Activated CD8-positive, alpha-beta memory T cell treated with anti-CD3 and anti-CD28 coated beads for 36 hours (primary cell): ENCODE results near the gene TBATA. TPM values are rescaled to one million over a fixed set of nuclear protein-coding genes. Genes with fewer than 3 reads are reported as not detected.

ENCODE experiments used
- CTCF ChIA-PET: fragments of 350-600 bp; sonication (Branson Sonifier 250); formaldehyde crosslinking; loops from one replicate; lab custom pipeline; 2021; ENCODE audit warnings: antibody characterized with exemption; lab: Charles Lee
- POLR2A ChIA-PET: fragments of 350-600 bp; sonication (Branson Sonifier 250); formaldehyde crosslinking; loops from one replicate; lab custom pipeline; 2021; ENCODE audit warnings: antibody characterized with exemption; lab: Charles Lee
- total RNA-seq, 2 experiments: library from RNA; stranded (reverse); gene quantifications; one replicate each; pipeline ENCODE4 v1.2.3, GENCODE V29; 2021

The TBATA gene, protein sequence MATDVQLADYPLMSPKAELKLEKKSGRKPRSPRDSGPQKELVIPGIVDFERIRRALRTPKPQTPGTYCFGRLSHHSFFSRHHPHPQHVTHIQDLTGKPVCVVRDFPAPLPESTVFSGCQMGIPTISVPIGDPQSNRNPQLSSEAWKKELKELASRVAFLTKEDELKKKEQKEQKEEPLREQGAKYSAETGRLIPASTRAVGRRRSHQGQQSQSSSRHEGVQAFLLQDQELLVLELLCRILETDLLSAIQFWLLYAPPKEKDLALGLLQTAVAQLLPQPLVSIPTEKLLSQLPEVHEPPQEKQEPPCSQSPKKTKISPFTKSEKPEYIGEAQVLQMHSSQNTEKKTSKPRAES
- not detected for total RNA-seq

DNA sequence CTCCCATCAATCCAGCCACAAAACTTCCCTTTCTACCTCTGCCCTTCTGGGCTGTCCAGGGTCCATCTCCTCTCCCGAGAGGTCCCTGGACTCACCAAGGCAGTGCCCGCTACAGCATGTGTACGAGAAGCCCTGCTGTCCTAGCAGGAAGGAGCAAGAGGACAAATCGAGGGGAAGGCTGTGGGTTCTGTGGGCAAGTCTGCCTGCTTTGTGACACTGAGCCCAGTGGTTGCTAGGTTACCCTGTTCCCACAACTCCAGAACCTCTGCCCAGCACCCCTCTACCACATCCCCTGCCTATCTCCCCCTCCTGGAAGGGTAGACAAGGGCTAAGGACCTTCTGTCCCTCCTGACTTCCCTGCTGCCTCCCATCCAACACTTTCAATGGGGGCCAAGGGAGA lies at the start of gene TBATA:
TSS of gene TBATA (minus strand) at position 188 of the 400 bp plus-strand sequence. CDS start 1,998 bp downstream, outside the sequence.
- POLR2A ChIA-PET = no interaction called here

DNA sequence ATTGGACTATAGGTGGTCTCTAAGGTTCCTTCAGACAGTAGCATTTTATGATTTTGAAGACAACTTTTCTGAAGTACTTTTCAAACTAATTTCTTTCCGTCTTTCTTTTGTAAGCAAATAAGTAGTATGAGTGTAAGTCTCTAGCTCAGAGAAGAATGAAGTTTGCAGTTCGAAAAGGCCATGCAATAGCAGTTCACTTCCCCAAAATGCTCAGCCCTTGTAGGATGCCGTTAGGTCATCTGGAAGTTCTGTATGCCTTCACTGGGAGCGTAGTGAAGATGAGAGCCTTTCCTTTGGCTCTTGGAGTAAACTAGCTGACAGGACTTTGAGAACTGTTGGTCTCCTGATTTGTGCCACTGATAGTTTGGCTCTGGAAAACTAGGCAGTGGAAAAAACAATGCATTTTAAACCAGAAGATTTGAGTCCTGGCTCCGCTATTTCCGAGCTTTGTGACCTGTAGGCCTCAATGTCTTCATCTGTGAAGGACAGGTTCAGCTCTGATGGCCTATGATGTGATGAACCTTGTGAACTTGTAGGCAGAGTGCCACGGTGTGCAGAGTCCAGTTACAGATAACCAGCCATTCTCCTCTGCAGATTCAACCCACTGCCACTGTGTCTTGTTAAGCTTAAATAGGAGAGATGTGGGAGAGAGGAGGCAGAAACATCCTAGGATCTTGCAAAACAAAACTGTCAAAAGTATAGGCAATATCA lies 49.4 kb upstream of the TBATA start:
- CTCF ChIA-PET = interaction anchor here (1.5 kb wide), 1 partner anchor 14 kb away, joined by 3 read pairs; no protein-coding TSS in a partner anchor
- POLR2A ChIA-PET = interaction anchor here (1.0 kb wide), 1 partner anchor 13 kb away, joined by 3 read pairs; no protein-coding TSS in a partner anchor

More for the DNA sequence above, at the start of gene TBATA:
- CTCF ChIA-PET = no interaction called here

DNA sequence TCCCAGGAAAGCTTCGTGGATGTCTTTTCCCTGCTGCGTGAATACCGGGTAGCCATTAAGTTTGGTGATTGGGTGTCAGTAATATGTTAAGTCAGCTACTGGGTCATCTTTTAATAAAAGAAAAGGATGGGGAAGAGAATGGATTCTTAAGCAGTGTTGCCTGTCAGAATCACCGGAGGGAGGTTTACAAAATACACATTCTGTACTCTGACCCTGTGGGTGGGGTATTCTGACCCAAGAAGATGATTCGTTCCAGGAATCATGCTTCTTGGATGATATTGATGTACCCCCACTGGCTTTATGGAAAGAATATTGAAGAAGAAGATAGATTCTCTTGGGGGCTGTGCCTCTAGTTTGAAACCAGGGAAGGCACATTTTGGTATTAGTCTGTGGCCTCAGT lies 48.8 kb upstream of the TBATA start:
- ChIA-PET CTCF (interaction anchor here (1.5 kb wide), 1 partner anchor 15 kb away, joined by 3 read pairs; no protein-coding TSS in a partner anchor), POLR2A (interaction anchor here (1.2 to 1.4 kb wide), 2 partner anchors 12 to 54 kb away, joined by 3 read pairs; no protein-coding TSS in a partner anchor)

DNA sequence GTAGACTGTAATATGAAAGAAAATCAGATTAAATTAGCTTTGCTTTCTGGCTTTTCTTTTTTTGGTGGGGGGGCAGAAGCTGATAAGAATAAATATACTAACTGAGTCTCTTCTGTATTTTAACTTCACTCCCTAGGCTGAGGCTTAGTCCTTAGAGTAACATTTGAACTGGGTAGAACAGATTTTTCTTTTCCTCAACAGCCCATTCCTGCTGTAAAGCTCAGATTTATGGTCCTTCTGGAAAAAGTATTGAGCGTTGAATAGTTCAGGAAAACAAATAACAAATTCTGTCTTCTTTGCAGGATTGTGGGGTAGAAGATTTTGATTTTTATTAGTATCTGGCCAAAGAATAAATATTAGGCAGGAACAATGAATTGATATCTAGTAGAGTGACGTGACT lies 48.4 kb upstream of the TBATA start:
- POLR2A ChIA-PET = interaction anchor here (1.2 to 1.4 kb wide), 3 partner anchors 12 to 54 kb away, joined by 3 to 5 read pairs (median 3); no protein-coding TSS in a partner anchor
- CTCF ChIA-PET = interaction anchor here (1.5 kb wide), 1 partner anchor 15 kb away, joined by 3 read pairs; no protein-coding TSS in a partner anchor

DNA sequence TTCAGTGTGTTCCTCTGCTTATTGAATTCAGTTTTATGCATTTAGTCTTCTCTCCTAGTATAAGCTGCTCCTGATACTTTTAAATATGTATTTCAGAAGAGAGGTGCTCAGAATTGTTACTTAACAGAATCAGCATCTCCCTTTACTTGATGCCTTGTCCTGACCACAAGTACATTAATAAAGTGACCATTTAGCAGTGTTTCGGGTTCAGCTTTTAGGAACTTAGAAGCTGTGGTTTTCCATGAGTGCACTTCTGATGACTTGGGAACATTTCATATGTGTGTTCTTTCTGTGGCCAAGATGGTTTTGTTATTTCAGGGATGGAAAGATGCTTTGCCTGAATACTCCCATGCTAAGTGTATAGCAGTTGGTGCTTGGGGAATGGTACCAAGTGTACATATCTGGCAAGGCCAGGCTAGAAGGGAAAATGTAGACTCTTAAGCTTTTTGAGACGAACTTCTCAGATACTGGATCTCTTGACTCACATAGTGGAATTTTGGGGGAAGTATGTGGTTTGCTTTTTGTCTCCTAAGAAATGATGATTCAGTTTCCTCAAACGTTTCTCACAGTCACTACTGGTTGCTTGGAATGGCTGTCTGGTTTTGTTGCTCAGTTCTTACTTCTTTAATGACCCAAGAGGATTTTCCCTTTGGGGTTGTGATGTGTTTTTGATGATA lies 47.8 kb upstream of the TBATA start:
- CTCF ChIA-PET = interaction anchor here (1.1 kb wide), 1 partner anchor 17 kb away, joined by 4 read pairs; no protein-coding TSS in a partner anchor
- POLR2A ChIA-PET = interaction anchor here (0.7 to 1.4 kb wide), 4 partner anchors 13 to 55 kb away, joined by 3 to 5 read pairs (median 3); no protein-coding TSS in a partner anchor

DNA sequence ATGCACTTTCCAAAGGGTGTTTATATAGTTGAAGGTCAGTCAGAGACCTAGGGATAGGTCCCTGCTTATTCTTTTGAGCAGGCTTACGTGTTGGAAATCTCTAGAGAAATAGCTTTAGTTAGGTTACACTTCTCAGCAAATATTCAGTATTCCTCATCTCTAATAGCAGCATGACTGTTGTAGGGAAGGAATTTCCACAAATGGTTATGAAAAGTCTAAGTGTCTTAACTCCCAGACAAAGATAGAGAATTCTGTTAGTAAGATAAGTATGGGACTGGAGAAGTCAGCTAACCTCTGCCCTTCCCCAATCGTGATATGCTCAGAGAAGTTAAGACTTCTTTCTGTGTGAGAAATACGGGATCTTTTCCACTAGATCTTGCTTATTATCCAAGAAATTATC lies 47.0 kb upstream of the TBATA start:
- POLR2A ChIA-PET = interaction anchor here (0.7 to 1.4 kb wide), 2 partner anchors 15 to 16 kb away, joined by 3 to 5 read pairs; no protein-coding TSS in a partner anchor
- CTCF ChIA-PET = interaction anchor here (0.9 to 1.1 kb wide), 3 partner anchors 16 to 264 kb away, joined by 3 to 4 read pairs (median 4); no protein-coding TSS in a partner anchor

DNA sequence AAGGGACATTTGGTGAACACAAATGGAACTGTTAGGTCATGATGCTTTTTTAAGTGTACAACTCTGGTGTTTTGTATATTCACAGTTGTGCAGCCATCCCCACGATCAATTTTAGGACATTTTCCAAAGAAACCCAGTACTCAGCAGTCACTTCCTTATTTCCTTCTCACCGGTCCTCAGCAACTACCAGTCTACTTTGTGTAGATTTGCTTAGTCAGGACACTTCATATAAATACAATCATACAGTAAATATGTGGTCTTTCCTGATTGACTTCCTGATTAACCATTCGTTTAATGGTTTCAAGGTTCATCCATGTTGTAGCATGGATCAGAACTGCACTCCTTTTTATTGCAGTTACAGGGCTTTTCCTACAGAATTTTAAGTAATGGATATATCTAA lies 45.0 kb upstream of the TBATA start:
- ChIA-PET CTCF (no interaction called here), POLR2A (no interaction called here)

DNA sequence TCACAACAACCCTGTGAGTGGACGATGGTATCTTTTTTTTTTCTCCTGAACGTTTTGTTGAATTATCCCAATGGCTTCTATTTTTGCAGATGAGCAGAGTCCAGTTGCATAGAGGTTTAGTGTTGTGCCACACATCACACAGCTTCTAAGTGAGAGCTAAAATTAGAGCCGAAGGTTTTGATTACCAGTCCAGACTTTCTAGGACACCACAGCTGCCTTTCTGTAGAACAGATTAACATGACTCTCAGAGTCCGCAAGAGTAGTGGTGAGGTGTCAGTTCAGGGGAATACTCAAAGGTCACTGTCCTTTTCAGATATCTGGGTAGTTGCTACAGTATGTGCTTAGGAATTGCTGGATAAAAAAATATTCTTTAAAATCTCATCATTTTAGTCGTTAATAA lies 44.4 kb upstream of the TBATA start:
- CTCF ChIA-PET = no interaction called here
- POLR2A ChIA-PET = no interaction called here

DNA sequence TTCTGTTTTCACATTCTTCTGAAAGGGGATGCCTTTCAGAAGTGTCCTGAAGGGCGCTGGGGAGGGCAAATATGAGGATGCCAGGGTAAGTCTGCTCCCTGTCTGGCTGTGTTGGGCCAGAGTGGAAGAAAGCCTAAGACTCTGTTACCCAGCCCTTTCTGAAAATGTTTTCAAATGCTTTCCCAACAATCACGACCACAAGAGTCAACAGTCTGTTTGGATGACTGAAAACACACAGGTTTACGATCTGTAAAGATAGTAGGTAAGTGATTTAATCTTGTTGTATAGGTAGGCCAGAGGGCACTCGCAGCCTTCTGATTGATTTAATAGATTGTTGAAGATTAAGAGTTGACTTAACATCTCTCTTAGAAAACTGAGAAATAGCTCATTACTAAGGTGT lies 43.7 kb upstream of the TBATA start:
- ChIA-PET CTCF (no interaction called here), POLR2A (no interaction called here)

DNA sequence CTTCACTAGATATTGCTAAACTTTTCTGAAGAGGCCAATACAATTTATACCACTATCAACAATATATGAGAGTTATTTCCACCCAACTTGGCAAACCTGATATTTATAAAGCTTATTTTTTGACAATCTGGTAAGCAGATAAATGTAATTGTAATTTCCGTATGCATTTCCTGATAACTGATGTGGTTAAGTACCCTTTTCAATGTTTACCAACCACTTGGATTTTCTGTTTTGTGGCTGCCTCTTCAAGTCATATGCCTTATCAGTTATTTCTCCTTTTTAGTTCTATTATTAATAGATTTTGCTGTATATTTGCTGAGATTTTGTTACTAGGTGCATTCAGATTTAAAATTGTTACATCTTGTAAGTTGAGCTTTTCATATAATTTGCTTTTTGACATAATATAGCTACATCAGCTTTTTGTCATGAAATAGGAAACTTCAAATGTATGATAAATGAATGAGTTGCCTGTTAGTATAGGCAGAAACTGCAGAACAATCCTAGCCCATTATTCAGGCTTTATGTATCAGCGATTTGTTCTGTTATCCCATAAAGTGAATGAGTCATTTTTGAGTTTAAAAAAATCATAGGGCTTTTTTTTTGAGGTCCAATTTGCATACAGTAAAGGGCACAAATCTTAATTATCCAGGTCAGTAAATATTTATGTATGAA lies 42.0 kb upstream of the TBATA start:
- ChIA-PET CTCF (no interaction called here), POLR2A (no interaction called here)

DNA sequence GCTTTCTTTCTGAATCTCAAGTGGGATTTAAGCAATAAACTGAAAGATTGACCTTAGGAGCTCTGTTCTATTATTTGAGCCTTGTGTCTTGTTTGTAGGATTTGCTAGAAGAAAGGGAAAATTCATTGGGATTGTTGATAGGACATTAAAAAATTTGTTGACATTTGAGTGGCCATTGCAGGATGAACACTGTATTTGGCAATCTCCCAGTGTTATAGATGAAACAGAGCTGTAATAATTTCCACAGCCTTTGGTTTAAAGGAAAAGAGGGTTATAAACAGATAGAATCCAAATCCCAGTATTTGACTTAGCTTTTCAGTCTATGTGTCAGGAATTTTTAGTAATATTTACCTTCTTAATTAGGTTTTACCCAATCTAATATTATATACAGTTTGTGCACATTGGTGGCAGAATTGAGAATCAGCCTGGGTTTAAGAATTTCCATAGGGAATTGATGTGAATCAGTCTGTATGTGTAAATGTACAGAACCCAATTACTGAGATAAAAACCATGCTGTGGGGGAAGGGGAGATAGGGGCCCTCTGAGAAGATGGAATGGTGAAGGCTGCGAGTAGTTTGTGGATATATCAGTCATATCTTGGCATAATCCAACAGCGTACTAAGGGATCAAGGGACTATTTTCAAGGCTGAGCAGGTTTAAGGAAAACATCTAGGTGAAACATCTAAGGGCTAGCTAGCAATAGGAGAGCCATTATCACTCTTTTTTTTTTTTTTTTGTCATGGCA lies 37.1 kb upstream of the TBATA start:
- POLR2A ChIA-PET = no interaction called here
- CTCF ChIA-PET = interaction anchor here (1.3 kb wide), 1 partner anchor 65 kb away, joined by 4 read pairs; no protein-coding TSS in a partner anchor

DNA sequence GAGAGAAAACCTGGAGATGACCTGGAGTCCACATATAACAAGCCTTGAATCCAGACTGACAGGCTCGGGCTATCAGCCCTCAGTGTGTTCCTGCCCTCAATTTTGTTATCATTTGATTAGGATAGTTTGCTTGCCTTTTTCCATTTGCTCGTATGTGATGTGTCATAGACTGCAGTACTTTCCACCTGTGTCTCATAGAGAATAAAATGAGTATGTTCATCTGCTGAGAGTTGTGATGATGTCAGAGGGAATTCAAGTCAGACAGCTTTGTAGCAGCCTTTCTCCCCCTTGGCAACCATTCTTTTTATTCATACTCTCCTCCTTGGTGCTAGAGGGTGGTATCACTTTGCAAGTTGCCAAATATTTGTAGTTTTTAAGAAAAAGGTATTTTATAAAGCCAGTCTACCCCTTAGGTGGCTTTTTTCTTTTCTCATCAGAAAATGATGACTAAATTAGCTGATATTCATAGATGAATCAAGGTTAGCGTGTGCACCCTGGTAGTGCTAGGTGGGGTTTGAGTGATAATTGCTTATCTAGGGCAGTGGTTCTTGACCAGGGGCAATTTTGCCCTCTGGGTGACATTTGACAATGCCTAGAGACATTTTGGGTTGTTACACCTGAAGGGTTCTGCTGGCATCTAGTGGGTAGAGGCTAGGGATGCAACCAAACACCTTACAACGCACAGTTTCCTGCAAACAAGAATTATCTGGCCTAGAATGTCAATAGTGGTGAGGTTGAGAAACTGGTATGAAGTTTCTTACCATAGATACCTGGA lies 36.0 kb upstream of the TBATA start:
- ChIA-PET POLR2A (no interaction called here), CTCF (interaction anchor here (1.2 to 1.3 kb wide), 2 partner anchors 20 to 66 kb away, joined by 3 to 4 read pairs; no protein-coding TSS in a partner anchor)

DNA sequence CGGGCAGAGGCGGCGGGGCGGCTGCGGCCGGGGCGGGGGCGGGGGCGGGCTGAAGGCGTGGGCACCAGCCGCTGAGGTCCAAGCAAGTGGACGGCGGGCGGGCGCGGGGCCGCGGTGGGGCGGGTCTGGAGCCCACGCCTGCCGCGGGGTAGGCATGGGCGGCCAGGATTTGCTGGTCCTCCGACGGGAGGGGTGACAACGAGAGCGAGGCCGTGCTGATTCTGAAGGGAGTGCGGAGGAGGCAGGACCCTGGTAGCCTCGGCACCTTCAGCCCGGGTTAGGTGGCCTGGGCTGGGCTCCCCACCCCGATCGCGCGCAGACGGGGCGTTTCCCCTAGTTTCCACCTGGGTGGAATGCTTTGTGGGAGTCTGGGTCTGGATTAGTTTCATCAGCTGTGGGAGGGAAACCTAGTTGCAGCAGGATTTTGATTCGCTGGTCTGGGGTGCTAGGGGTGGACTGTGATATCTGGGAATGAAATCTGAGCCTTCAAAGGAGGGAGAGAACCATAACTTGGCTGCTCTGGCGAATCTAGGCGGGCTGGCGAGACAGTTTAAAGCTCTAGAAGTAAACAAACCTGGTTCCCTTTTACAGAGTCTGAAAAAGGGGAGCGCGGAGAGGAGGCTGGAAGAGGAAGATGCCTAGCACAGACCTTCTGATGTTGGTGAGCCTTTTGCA lies 31.2 kb upstream of the TBATA start:
- POLR2A ChIA-PET = interaction anchor here (0.6 to 1.1 kb wide), 2 partner anchors 17 to 583 kb away, joined by 5 read pairs; no protein-coding TSS in a partner anchor

DNA sequence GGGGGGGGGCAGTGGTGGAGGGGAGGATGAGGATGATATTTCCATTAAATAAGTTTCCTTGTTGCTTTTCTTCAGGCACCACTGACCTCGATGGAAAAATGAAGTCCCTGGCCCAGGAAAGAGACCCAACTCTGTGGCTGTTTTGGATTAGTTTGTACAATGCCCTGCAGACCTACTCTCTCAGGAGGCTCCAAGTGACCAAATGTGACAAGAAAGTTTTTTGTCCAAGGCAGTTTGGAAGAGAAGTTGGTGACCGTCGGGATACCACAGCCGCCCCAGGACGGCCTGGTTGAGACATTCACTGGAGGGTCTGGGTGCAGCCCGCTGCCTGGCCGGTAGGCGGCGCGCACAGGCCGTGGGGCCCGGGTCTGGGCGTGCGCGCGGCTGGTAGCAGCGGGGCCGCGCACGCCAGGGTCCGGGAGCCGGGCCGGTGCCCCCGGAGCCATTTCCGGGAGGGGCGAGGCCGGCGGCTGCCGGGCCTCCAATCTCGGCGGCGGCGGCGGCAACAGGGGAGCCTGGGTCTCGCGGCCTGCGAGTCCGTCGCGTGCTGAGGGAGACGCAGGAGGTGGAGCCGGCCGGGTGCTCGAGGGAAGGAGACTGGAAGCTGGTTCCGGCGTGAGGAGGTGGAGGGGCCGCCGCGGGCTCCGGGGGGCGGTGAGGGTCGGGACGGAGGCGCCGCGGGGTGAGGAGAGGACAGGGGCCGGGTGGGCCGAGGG lies 30.5 kb upstream of the TBATA start, which contains the start of gene SGPL1:
TSS of gene SGPL1 (plus strand) at position 445 of the 716 bp plus-strand sequence. CDS start 906 bp downstream, outside the sequence.
- ChIA-PET POLR2A (interaction anchor here (0.7 kb wide), 2 partner anchors 42 to 45 kb away, joined by 5 to 6 read pairs; no protein-coding TSS in a partner anchor), CTCF (interaction anchor here (0.7 to 2.5 kb wide), 8 partner anchors 32 to 670 kb away, joined by 3 to 17 read pairs (median 4); no protein-coding TSS in a partner anchor)

More for the DNA sequence above, 31.2 kb upstream of the TBATA start:
- CTCF ChIA-PET = interaction anchor here (0.7 to 2.5 kb wide), 9 partner anchors 16 to 257 kb away, joined by 3 to 17 read pairs (median 4); no protein-coding TSS in a partner anchor

DNA sequence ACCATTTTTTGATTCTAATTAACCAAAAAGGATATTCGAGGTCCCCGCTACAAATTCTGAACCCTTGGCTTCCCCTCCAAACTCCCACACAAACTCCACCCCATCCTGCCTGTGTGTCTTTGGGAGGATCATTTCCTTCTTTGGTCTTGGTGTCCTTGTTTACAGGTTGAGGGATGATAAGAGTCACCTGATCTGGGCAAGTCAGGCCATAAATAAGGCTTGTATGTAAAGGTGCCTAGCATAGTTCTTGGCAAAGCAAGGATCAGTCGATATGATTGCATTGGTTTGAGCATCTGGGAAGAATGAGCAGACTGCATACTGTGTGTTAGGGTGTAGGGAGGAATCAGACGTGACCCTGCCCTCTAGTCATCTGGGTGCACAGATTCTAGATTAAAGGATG lies 28.9 kb upstream of the TBATA start:
- POLR2A ChIA-PET = no interaction called here
- CTCF ChIA-PET = no interaction called here
